HG02938 (cell line): ENCODE measurements around the gene PIKFYVE.
"Not testable (repeated sequence)": the region's sequence is repeated elsewhere in the genome, so short reads cannot be mapped to it uniquely, and the experiment has no call there.

Source experiments
- ATAC-seq: cut with Tn5 transposase; IDR thresholded peaks from one replicate; pipeline ENCODE4 v1.9.1; 2021; ENCODE audit warnings: mild to moderate bottlenecking, moderate library complexity; ENCODE audit not compliant: unreplicated experiment

PIKFYVE gene

GRCh38 chr2:208300847-208301618 is 35.0 kb downstream of the PIKFYVE start:
- no peak for ATAC-seq

DNA sequence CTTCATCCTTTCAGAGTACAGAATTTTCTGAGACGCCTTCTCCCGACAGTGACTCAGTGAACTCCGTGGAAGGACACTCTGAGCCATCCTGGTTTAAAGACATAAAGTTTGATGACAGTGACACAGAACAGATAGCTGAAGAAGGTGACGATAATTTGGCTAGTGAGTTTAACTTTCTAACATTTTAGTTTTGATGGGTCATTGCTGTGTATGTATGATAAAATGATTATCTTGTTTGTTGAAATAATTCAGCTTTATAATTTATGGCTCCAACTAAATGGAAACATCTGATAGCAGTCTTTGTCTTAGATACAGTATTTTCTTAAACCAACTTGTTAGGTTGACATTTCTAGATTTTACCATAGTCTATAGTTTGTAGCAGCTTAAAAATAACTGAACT is 38.1 kb downstream of the PIKFYVE start:
- no peak for ATAC-seq

DNA sequence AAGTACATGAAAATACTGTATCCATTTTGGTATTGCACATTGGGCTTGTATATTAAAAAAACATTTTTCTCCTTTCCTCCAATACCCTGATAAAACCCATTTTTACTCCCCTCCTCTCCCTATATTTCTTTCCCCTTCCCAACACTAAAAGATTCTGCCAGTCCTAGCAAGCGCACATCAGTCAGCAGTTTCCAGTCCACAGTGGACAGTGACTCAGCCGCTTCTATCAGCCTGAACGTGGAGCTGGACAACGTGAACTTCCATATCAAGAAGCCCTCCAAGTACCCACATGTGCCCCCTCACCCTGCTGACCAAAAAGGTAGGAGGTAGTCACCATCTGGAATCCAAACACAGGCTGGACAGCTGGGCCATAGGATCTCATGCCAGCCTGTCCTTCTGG is 38.6 kb downstream of the PIKFYVE start:
- ATAC-seq, result no peak

GRCh38 chr2:208306291-208306690 is 40.2 kb downstream of the PIKFYVE start:
- no peak for ATAC-seq

DNA sequence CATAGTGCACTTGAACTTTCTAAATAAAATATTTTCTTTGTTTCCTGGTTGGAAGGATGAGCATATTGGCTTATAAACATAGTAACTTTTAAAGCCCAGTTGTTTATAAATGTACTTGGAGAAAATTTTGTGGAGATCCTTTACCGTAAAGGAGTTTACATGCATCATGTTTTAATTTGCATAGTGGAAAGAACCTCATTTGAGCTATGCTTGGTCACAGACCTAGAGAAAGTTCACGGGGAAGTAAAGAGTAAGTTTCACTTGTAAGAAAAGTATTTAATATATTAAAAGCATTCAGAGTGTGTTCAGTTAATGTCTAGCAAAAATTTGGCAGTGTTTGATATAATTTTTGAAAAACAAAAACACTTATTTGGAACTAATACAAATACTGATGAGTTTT is 45.3 kb downstream of the PIKFYVE start:
- peak; percentile 58 for ATAC-seq

- peak; percentile 64 for ATAC-seq
Measured at GRCh38 chr2:208311954-208312353, 45.9 kb downstream of the PIKFYVE start.

DNA sequence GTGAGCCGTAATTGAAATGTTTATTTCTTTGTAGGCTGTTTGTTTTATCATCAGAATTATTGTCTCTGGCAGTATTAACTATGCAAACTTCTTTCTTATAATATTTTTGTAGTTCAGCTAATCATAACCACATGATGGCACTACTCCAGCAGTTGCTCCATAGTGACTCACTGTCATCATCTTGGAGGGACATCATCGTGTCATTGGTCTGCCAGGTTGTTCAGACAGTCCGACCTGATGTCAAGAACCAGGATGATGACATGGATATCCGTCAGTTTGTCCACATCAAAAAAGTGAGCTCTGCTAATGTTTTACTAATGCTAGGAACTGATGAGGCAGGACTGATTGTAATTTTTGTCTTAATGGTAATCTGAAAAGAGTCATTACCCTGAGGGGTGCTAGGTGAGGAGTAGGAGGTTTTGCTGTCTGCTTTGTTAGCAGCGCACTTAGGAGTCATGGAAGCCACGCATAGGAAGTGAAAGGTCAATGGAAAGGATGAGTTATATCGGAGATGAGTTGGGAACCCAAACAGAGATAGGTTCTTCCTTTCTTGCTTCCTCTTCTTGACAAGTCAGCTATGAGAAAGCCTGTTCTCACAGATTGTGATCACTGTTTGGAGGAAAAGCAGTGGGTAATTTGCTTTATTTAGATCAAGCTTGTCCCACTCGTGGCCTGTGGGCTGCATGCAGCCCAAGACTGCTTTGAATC is 49.2 kb downstream of the PIKFYVE start:
- peak; percentile 68 for ATAC-seq

- no peak for ATAC-seq
Measured at GRCh38 chr2:208318127-208318526, 52.1 kb downstream of the PIKFYVE start.

DNA sequence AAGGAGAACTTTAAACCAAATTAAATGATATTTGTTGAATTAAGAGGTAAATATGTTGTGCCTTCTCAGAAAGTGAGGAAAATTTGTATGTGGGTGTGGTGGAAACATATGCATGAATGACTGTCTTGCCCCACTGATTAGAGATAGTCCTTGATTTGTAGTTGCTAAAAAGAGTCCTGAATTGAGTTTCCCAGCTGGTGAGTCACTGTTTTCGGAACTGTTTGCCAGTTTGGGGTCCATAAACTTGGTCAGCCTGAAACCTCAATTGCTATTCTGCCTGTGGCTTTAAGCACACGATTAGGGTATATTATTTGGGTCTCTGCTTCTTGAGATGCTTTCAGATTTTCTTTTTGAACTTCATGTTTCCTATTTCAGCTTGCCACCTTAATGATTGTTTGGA is 53.3 kb downstream of the PIKFYVE start:
- ATAC-seq, result no peak

- peak; percentile 83 for ATAC-seq
Measured at GRCh38 chr2:208320686-208321085, 54.6 kb downstream of the PIKFYVE start.

DNA sequence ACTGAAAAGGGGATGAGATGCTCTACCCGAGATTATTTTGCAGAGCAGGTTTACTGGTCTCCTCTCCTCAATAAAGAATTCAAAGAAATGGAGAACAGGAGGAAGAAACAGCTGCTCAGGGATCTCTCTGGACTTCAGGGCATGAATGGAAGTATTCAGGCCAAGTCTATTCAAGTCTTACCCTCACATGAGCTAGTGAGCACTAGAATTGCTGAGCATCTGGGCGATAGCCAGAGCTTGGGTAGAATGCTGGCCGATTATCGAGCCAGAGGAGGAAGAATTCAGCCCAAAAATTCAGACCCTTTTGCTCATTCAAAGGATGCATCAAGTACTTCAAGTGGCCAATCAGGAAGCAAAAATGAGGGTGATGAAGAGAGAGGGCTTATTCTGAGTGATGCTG is 60.0 kb downstream of the PIKFYVE start:
- ATAC-seq, result no peak

- ATAC-seq, result no peak
Measured at GRCh38 chr2:208329485-208329884, 63.4 kb downstream of the PIKFYVE start.

- no peak for ATAC-seq
Measured at GRCh38 chr2:208334230-208334629, 68.2 kb downstream of the PIKFYVE start.

DNA sequence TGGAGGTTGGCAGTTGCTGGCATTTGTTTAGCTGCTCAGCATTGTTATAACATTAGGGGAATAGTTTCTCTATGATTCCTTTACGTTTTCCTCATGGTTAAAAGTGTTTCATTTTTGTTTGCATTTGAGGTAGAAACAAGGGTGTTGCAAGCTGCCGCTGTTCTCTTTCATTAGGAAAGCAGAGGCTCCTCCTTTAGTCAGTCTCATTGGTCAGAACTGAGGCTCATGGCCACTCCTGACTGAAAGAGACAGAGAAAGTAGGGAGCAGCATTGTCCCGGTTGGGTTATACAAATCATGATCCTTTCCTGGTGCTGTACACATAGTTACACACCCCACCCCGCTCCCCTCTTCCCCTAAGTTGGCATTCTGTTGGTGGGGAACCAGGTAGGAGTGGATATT is 80.7 kb downstream of the PIKFYVE start:
- no peak for ATAC-seq

- no peak for ATAC-seq
Measured at GRCh38 chr2:208350610-208351009, 84.6 kb downstream of the PIKFYVE start.

GRCh38 chr2:208352644-208353567 is 86.9 kb downstream of the PIKFYVE start:
- ATAC-seq, result no peak

DNA sequence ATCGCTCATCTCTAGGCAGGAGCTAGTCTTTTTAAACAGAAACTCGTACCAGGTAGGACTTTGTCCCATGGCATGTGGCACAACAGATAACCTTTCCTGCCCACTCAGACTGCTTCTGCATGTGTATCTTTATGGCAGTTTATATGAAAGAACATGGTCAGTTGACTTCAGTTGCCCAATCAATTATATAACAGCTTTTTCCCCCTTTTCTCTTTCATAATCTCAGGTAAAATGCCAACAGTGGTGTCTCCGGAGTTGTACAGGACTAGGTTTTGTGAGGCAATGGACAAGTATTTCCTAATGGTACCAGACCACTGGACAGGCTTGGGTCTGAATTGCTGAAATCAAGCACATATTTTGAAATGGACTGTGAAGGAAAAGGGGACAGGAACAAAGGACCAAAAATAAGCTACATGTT is 88.9 kb downstream of the PIKFYVE start:
- ATAC-seq, result no peak

- not testable (repeated sequence) for ATAC-seq
Measured at GRCh38 chr2:208356420-208356819, 90.4 kb downstream of the PIKFYVE start.

- no peak for ATAC-seq
Measured at GRCh38 chr2:208356846-208357574, 91.0 kb downstream of the PIKFYVE start.

- no peak for ATAC-seq
Measured at GRCh38 chr2:208358758-208359631, 92.9 kb downstream of the PIKFYVE start.
